ENCODE results near the gene ALDH1L2. TPM values are rescaled to one million over a fixed set of nuclear protein-coding genes. Genes with fewer than 3 reads are reported as not detected.

Gene ALDH1L2
- total RNA-seq, 1 donor from 2014 or later = 3.0 TPM

GRCh38 chr12:105060715-105061378 lies 23.4 kb downstream of the ALDH1L2 start:
- Histone ChIP-seq H3K27ac (replicated peaks) (no peak overlapping the region), H3K4me1 (no peaks in the 10 kb centered on the region), H3K4me3 (no peak overlapping the region), H3K36me3 (peaks cover 26% of the 10 kb centered on the region), H3K27me3 (ENCODE audit: low read depth) (no peaks in the 10 kb centered on the region), H3K9me3 (replicated peaks) (peaks cover 13% of the 10 kb centered on the region)
- intact Hi-C loops (cut with micrococcal nuclease) = no loop called here
- no peak for DNase-seq
- no peak for TF ChIP-seq CTCF (IDR thresholded peaks at IDR 0.05; ENCODE audit: borderline replicate concordance)

DNA sequence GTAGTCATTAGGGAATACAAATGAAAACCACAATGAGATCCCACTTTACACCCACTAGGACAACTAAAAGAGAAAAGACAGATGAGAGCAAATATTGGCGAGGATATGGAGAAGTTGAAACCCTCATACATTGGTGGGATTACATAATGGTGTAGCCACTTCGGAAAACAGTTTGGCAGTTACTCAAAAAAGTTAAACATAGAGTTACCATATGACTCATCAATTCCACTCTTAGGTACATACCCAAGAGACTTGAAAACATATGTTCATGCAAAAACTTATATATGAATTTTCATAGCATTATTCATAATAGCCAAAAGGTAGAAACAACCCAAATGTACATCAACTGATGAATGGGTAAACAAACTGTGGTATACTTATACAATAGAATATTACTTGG lies 27.1 kb downstream of the ALDH1L2 start:
- TF ChIP-seq CTCF (IDR thresholded peaks at IDR 0.05; ENCODE audit: borderline replicate concordance) = no peak
- no peak overlapping the region for H3K4me3 ChIP-seq
- intact Hi-C loops (cut with micrococcal nuclease) = no loop called here
- H3K4me1 ChIP-seq = no peaks in the 10 kb centered on the region
- H3K27me3 ChIP-seq (ENCODE audit: low read depth) = no peaks in the 10 kb centered on the region
- DNase-seq = no peak
- H3K27ac ChIP-seq (replicated peaks) = no peak overlapping the region
- peaks cover 18% of the 10 kb centered on the region for H3K9me3 ChIP-seq (replicated peaks)
- peaks cover 32% of the 10 kb centered on the region for H3K36me3 ChIP-seq

GRCh38 chr12:105053116-105053572 lies 31.1 kb downstream of the ALDH1L2 start:
- Histone ChIP-seq H3K9me3 (replicated peaks) (peaks cover 18% of the 10 kb centered on the region), H3K4me1 (no peaks in the 10 kb centered on the region), H3K4me3 (no peak overlapping the region), H3K36me3 (peaks cover 41% of the 10 kb centered on the region), H3K27ac (replicated peaks) (no peak overlapping the region), H3K27me3 (ENCODE audit: low read depth) (no peaks in the 10 kb centered on the region)
- intact Hi-C loops (cut with micrococcal nuclease) = loop anchor here (2.0 kb wide), 1 partner anchor 670 kb away; no protein-coding TSS in a partner anchor
- peak; percentile 58 for DNase-seq
- peak; percentile 95 for TF ChIP-seq CTCF (IDR thresholded peaks at IDR 0.05; ENCODE audit: borderline replicate concordance)

GRCh38 chr12:105051981-105052380 lies 32.3 kb downstream of the ALDH1L2 start:
- H3K27ac ChIP-seq (replicated peaks) = no peak overlapping the region
- H3K4me1 ChIP-seq = no peaks in the 10 kb centered on the region
- intact Hi-C loops (cut with micrococcal nuclease) = loop anchor here (2.0 kb wide), 1 partner anchor 669 kb away; no protein-coding TSS in a partner anchor
- H3K27me3 ChIP-seq (ENCODE audit: low read depth) = no peaks in the 10 kb centered on the region
- TF ChIP-seq CTCF (IDR thresholded peaks at IDR 0.05; ENCODE audit: borderline replicate concordance) = no peak
- no peak overlapping the region for H3K4me3 ChIP-seq
- no peak for DNase-seq
- H3K36me3 ChIP-seq = peaks cover 43% of the 10 kb centered on the region
- H3K9me3 ChIP-seq (replicated peaks) = peaks cover 16% of the 10 kb centered on the region

- intact Hi-C loops (cut with micrococcal nuclease) = no loop called here
- no peak overlapping the region for H3K27ac ChIP-seq (replicated peaks)
- H3K4me1 ChIP-seq = no peaks in the 10 kb centered on the region
- TF ChIP-seq CTCF (IDR thresholded peaks at IDR 0.05; ENCODE audit: borderline replicate concordance) = no peak
- H3K27me3 ChIP-seq (ENCODE audit: low read depth) = no peaks in the 10 kb centered on the region
- no peak for DNase-seq
- H3K9me3 ChIP-seq (replicated peaks) = no peaks in the 10 kb centered on the region
- H3K4me3 ChIP-seq = no peak overlapping the region
- peaks cover 25% of the 10 kb centered on the region for H3K36me3 ChIP-seq
These were observed 35.9 kb downstream of the ALDH1L2 start for GRCh38 chr12:105048315-105048714.
